ENCODE data around the gene PFKP. TPM values are rescaled to one million over a fixed set of nuclear protein-coding genes. Genes with fewer than 3 reads are reported as not detected.

PFKP gene
- total and polyA plus RNA-seq, 4 donors: 15.1 to 49.8 (median 31.8) TPM

DNA sequence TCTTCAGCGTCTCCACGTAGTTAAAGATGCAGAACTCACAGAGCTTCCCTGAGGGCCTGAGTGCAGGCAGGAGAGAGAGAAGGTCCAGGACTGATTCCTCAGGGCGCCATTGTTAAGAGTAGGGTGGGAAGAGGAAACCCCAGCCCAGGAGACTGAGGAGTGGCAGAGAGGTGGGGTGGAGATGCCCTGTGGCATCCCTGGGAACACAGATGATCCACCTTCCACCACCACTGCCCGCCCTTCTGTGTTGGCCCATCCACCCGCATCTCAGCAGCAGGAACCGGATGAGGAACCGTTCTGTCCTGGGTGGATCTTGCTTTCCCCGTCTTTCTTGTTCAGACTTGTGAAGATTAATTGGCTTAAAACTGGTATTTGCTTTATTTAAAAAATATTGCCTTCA lies 48.3 kb downstream of the PFKP start:
- no peak overlapping the region for H3K9ac ChIP-seq (ENCODE audit: insufficient read depth in 1 of 2, low read length in 2 of 2)
- no peak for DNase-seq

GRCh38 chr10:3116508-3117100 lies 49.3 kb downstream of the PFKP start:
- 67 to 78% methylated on average over 20 of the region's 20 CpGs for WGBS, 2 donors
- no peaks in the 10 kb centered on the region for H3K27me3 ChIP-seq (ENCODE audit: control insufficient read depth in 3 of 3, insufficient read depth in 3 of 3, low read length in 2 of 3)
- no peak overlapping the region for H3K4me3 ChIP-seq
- peaks cover 0 to 2% (median 0%) of the 10 kb centered on the region in 4 donors for H3K9me3 ChIP-seq (ENCODE audit: control insufficient read depth in 4 of 4, insufficient read depth in 3 of 4, low read length in 3 of 4)
- no peaks in the 10 kb centered on the region for H3K4me1 ChIP-seq (ENCODE audit: control insufficient read depth in 5 of 5, insufficient read depth in 5 of 5, low read length in 5 of 5)
- TF ChIP-seq, protein P1, sequence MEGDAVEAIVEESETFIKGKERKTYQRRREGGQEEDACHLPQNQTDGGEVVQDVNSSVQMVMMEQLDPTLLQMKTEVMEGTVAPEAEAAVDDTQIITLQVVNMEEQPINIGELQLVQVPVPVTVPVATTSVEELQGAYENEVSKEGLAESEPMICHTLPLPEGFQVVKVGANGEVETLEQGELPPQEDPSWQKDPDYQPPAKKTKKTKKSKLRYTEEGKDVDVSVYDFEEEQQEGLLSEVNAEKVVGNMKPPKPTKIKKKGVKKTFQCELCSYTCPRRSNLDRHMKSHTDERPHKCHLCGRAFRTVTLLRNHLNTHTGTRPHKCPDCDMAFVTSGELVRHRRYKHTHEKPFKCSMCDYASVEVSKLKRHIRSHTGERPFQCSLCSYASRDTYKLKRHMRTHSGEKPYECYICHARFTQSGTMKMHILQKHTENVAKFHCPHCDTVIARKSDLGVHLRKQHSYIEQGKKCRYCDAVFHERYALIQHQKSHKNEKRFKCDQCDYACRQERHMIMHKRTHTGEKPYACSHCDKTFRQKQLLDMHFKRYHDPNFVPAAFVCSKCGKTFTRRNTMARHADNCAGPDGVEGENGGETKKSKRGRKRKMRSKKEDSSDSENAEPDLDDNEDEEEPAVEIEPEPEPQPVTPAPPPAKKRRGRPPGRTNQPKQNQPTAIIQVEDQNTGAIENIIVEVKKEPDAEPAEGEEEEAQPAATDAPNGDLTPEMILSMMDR (IDR thresholded peaks at IDR 0.05; ENCODE audit: control extremely low read depth, extremely low read depth): no peak
- no peak overlapping the region for H3K9ac ChIP-seq (ENCODE audit: insufficient read depth in 1 of 2, low read length in 2 of 2)
- H3K27ac ChIP-seq (ENCODE audit: low read depth in 1 of 2, low read length in 1 of 2): peak overlapping the region in 1 of 2 donors; percentile 56
- peak in 1 of 3 donors; percentile 27 for DNase-seq
- ATAC-seq (ENCODE audit: insufficient read depth, low FRiP score): peak; percentile 43
- peaks cover 0 to 34% (median 16%) of the 10 kb centered on the region in 4 donors for H3K36me3 ChIP-seq (ENCODE audit: control insufficient read depth in 4 of 4, insufficient read depth in 4 of 4, low read length in 4 of 4)

More for the DNA sequence above, 48.3 kb downstream of the PFKP start:
- Histone ChIP-seq H3K27me3 (ENCODE audit: control insufficient read depth in 3 of 3, insufficient read depth in 3 of 3, low read length in 2 of 3) (no peaks in the 10 kb centered on the region), H3K4me3 (no peak overlapping the region), H3K4me1 (ENCODE audit: control insufficient read depth in 5 of 5, insufficient read depth in 5 of 5, low read length in 5 of 5) (no peaks in the 10 kb centered on the region), H3K27ac (ENCODE audit: low read depth in 1 of 2, low read length in 1 of 2) (no peak overlapping the region), H3K36me3 (ENCODE audit: control insufficient read depth in 4 of 4, insufficient read depth in 4 of 4, low read length in 4 of 4) (peaks cover 0 to 34% (median 15%) of the 10 kb centered on the region in 4 donors), H3K9me3 (ENCODE audit: control insufficient read depth in 4 of 4, insufficient read depth in 3 of 4, low read length in 3 of 4) (peaks cover 0 to 2% (median 0%) of the 10 kb centered on the region in 4 donors)
- TF ChIP-seq, protein P1 (IDR thresholded peaks at IDR 0.05; ENCODE audit: control extremely low read depth, extremely low read depth): no peak
- no peak for ATAC-seq (ENCODE audit: insufficient read depth, low FRiP score)
- WGBS, 2 donors: 96% methylated on average over 8 of the region's 8 CpGs

DNA sequence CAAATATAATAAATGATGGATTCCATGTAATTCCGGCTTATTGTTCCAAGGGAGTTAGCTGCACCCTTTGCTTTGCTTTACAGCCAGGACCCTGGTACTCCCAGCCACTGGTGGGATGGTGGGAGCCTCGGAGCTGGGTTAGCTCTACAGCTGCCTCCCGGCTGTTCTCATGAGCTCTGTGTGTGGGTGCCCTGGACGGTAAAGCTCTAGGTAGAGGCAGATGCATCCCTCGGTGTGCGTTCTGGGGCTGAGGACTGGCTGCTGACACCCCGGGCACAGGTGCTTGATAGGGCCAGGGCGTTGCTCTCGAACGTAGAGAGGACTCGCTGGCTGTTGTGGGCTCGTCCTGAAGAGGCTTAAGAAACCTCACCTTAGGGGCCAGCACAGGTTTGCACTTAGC lies 50.1 kb downstream of the PFKP start:
- H3K9ac ChIP-seq (ENCODE audit: insufficient read depth in 1 of 2, low read length in 2 of 2): no peak overlapping the region
- no peak overlapping the region for H3K4me3 ChIP-seq
- 94% methylated on average over 12 of the region's 12 CpGs for WGBS, 2 donors
- ATAC-seq (ENCODE audit: insufficient read depth, low FRiP score) (no peak), DNase-seq (no peak)
- TF ChIP-seq, protein P1 (IDR thresholded peaks at IDR 0.05; ENCODE audit: control extremely low read depth, extremely low read depth): no peak
- no peaks in the 10 kb centered on the region for H3K27me3 ChIP-seq (ENCODE audit: control insufficient read depth in 3 of 3, insufficient read depth in 3 of 3, low read length in 2 of 3)
- H3K9me3 ChIP-seq (ENCODE audit: control insufficient read depth in 4 of 4, insufficient read depth in 3 of 4, low read length in 3 of 4): peaks cover 0 to 2% (median 0%) of the 10 kb centered on the region in 4 donors
- no peak overlapping the region for H3K27ac ChIP-seq (ENCODE audit: low read depth in 1 of 2, low read length in 1 of 2)
- H3K36me3 ChIP-seq (ENCODE audit: control insufficient read depth in 4 of 4, insufficient read depth in 4 of 4, low read length in 4 of 4): peaks cover 0 to 34% (median 14%) of the 10 kb centered on the region in 4 donors
- H3K4me1 ChIP-seq (ENCODE audit: control insufficient read depth in 5 of 5, insufficient read depth in 5 of 5, low read length in 5 of 5): no peaks in the 10 kb centered on the region

All from lung (tissue), 12 donors.